ENCODE results near the gene ARID2. TPM values are rescaled to one million over a fixed set of nuclear protein-coding genes. Genes with fewer than 3 reads are reported as not detected.

The ARID2 gene
- total RNA-seq, 1 donor: 21.0 TPM

DNA sequence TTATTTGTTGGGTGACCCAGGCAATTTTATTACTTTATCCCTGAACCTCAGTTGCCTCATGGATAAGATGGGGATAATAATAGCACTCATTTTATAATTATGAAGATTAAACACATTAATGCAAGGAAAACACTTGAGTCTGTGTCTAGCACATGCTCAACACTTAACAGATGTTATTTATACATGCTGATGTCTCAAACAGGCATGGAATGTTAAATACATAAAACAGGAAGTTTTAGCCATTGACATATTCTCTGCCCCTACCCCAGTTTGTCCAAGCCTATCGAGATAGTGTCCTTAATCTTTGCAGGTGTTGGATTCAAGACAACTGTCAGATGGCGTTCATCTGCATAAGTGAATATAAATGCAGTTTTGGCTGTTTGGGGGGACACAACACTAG lies 151.0 kb downstream of the ARID2 start:
- Histone ChIP-seq H2AFZ (ENCODE audit: low read length) (no peak overlapping the region), H3K4me3 (ENCODE audit: insufficient read depth, low read length) (no peak overlapping the region), H3K36me3 (ENCODE audit: insufficient read depth, low read length) (peaks cover 4% of the 10 kb centered on the region), H4K20me1 (ENCODE audit: insufficient read depth, low read length) (no peaks in the 10 kb centered on the region), H3K79me2 (ENCODE audit: insufficient read depth, low read length) (no peaks in the 10 kb centered on the region), H3K27ac (ENCODE audit: low read depth, low read length) (no peak overlapping the region), H3K4me2 (ENCODE audit: insufficient read depth, low read length) (no peak overlapping the region), H3K27me3 (ENCODE audit: insufficient read depth, low read length) (no peaks in the 10 kb centered on the region), H3K4me1 (ENCODE audit: insufficient read depth, low read length) (no peaks in the 10 kb centered on the region), H3K9me3 (ENCODE audit: low read depth, low read length) (no peaks in the 10 kb centered on the region)
- TF ChIP-seq CTCF (IDR thresholded peaks at IDR 0.05; ENCODE audit: extremely low read depth, low read depth, low read length): no peak
- no peak for DNase-seq (ENCODE audit: insufficient read length, low spot score, missing footprints)

DNA sequence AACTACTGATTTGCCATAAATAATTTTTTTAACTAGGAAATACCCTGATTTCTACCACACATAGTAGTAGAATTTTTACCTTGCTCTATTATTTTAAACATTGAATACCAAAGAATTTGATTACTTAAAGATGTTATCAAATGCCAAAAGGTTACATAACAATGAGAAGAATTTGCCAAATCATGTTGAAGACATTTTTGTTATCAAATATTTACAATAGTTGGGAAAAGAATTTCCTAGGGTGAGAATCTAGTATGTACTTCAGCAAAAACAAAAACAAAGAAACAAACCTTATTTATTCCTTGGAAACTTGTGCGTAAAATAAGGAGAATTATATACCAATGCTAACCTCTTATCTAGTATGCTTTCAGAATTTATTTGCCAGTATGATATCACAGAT lies 153.7 kb downstream of the ARID2 start:
- no peaks in the 10 kb centered on the region for H3K79me2 ChIP-seq (ENCODE audit: insufficient read depth, low read length)
- H4K20me1 ChIP-seq (ENCODE audit: insufficient read depth, low read length): no peaks in the 10 kb centered on the region
- H3K27ac ChIP-seq (ENCODE audit: low read depth, low read length): no peak overlapping the region
- TF ChIP-seq CTCF (IDR thresholded peaks at IDR 0.05; ENCODE audit: extremely low read depth, low read depth, low read length): no peak
- H3K9me3 ChIP-seq (ENCODE audit: low read depth, low read length): no peaks in the 10 kb centered on the region
- no peak for DNase-seq (ENCODE audit: insufficient read length, low spot score, missing footprints)
- no peak overlapping the region for H3K4me2 ChIP-seq (ENCODE audit: insufficient read depth, low read length)
- no peaks in the 10 kb centered on the region for H3K27me3 ChIP-seq (ENCODE audit: insufficient read depth, low read length)
- H3K4me3 ChIP-seq (ENCODE audit: insufficient read depth, low read length): no peak overlapping the region
- no peak overlapping the region for H2AFZ ChIP-seq (ENCODE audit: low read length)
- H3K4me1 ChIP-seq (ENCODE audit: insufficient read depth, low read length): no peaks in the 10 kb centered on the region
- H3K36me3 ChIP-seq (ENCODE audit: insufficient read depth, low read length): peaks cover 8% of the 10 kb centered on the region

- Histone ChIP-seq H3K4me3 (ENCODE audit: insufficient read depth, low read length) (no peak overlapping the region), H3K79me2 (ENCODE audit: insufficient read depth, low read length) (no peaks in the 10 kb centered on the region), H3K27me3 (ENCODE audit: insufficient read depth, low read length) (no peaks in the 10 kb centered on the region), H3K4me2 (ENCODE audit: insufficient read depth, low read length) (no peak overlapping the region), H4K20me1 (ENCODE audit: insufficient read depth, low read length) (no peaks in the 10 kb centered on the region), H3K4me1 (ENCODE audit: insufficient read depth, low read length) (no peaks in the 10 kb centered on the region), H3K9me3 (ENCODE audit: low read depth, low read length) (no peaks in the 10 kb centered on the region), H3K27ac (ENCODE audit: low read depth, low read length) (no peak overlapping the region), H2AFZ (ENCODE audit: low read length) (no peak overlapping the region), H3K36me3 (ENCODE audit: insufficient read depth, low read length) (peaks cover 8% of the 10 kb centered on the region)
- DNase-seq (ENCODE audit: insufficient read length, low spot score, missing footprints): no peak
- no peak for TF ChIP-seq CTCF (IDR thresholded peaks at IDR 0.05; ENCODE audit: extremely low read depth, low read depth, low read length)
Observed at GRCh38 chr12:45886685-45887084, 157.2 kb downstream of the ARID2 start.

DNA sequence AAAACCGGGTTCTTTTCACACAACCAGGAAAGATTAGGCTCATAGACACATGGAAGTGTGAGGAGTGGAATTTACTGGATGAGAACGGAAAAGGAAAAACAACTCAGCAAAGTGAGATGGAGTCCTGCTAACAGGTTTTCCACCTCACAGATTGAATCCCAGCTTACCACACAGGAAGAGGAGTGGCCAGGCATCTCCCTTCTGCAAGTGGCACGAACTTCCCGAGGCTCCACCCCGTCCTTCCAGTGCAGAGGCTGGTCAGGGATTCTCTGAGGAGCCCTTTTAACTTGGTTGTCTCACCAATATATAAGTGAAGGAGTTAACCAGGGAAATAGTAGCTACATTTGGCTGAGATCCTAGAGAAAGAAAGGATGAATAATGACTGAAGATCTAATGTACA lies 158.0 kb downstream of the ARID2 start:
- Histone ChIP-seq H3K27me3 (ENCODE audit: insufficient read depth, low read length) (no peaks in the 10 kb centered on the region), H3K9me3 (ENCODE audit: low read depth, low read length) (no peaks in the 10 kb centered on the region), H3K79me2 (ENCODE audit: insufficient read depth, low read length) (no peaks in the 10 kb centered on the region), H3K4me2 (ENCODE audit: insufficient read depth, low read length) (no peak overlapping the region), H3K27ac (ENCODE audit: low read depth, low read length) (no peak overlapping the region), H3K36me3 (ENCODE audit: insufficient read depth, low read length) (peaks cover 12% of the 10 kb centered on the region), H2AFZ (ENCODE audit: low read length) (no peak overlapping the region), H4K20me1 (ENCODE audit: insufficient read depth, low read length) (no peaks in the 10 kb centered on the region), H3K4me1 (ENCODE audit: insufficient read depth, low read length) (no peaks in the 10 kb centered on the region), H3K4me3 (ENCODE audit: insufficient read depth, low read length) (no peak overlapping the region)
- no peak for TF ChIP-seq CTCF (IDR thresholded peaks at IDR 0.05; ENCODE audit: extremely low read depth, low read depth, low read length)
- no peak for DNase-seq (ENCODE audit: insufficient read length, low spot score, missing footprints)
